Hepatocyte (in vitro differentiated cells): Measurements from ENCODE around the gene PLCB4. TPM values are rescaled to one million over a fixed set of nuclear protein-coding genes. Genes with fewer than 3 reads are reported as not detected.

Experiments
- DNase-seq: peaks from one replicate; pipeline ENCODE4 v3.0.0-alpha.2; 2016; ENCODE audit warnings: low spot score
- H2AFZ ChIP-seq: fragments of 200-600 bp; sonication (generic); 2 replicates; pipeline ENCODE4 v1.6.0; 2016; ENCODE audit warnings: antibody characterized with exemption, mild to moderate bottlenecking
- H3K27ac ChIP-seq: fragments of 200-600 bp; sonication (generic); 2 replicates; pipeline ENCODE4 v1.5.1; 2016; ENCODE audit warnings: mild to moderate bottlenecking
- H3K27me3 ChIP-seq: fragments of 200-600 bp; sonication (generic); 2 replicates; pipeline ENCODE4 v1.6.1; 2016
- H3K36me3 ChIP-seq: fragments of 200-600 bp; sonication (generic); replicated peaks from 2 replicates; pipeline ENCODE4 v1.5.1; 2016; ENCODE audit warnings: low read depth; ENCODE audit not compliant: insufficient read depth
- H3K4me1 ChIP-seq: fragments of 200-600 bp; sonication (generic); 2 replicates; pipeline ENCODE4 v1.5.1; 2016; ENCODE audit warnings: mild to moderate bottlenecking, moderate library complexity; ENCODE audit not compliant: insufficient read depth
- H3K4me2 ChIP-seq: fragments of 200-600 bp; sonication (generic); 2 replicates; pipeline ENCODE4 v1.6.0; 2016
- H3K4me3 ChIP-seq: fragments of 200-600 bp; sonication (generic); 2 replicates; pipeline ENCODE4 v1.5.1; 2016; ENCODE audit warnings: mild to moderate bottlenecking
- H3K79me2 ChIP-seq: fragments of 200-600 bp; sonication (generic); 2 replicates; pipeline ENCODE4 v1.6.0; 2017; ENCODE audit warnings: mild to moderate bottlenecking
- H3K9me2 ChIP-seq: fragments of 200-600 bp; sonication (generic); replicated peaks from 2 replicates; pipeline ENCODE4 v1.6.0; 2017; ENCODE audit warnings: mild to moderate bottlenecking; ENCODE audit not compliant: insufficient read depth
- H3K9me3 ChIP-seq: fragments of 200-600 bp; sonication (generic); 2 replicates; pipeline ENCODE4 v1.5.1; 2016; ENCODE audit warnings: low read depth, mild to moderate bottlenecking
- H4K20me1 ChIP-seq: fragments of 200-600 bp; sonication (generic); 2 replicates; pipeline ENCODE4 v1.6.0; 2016; ENCODE audit warnings: mild to moderate bottlenecking; ENCODE audit not compliant: insufficient read depth, poor library complexity, severe bottlenecking
- EZH2 ChIP-seq: fragments of 200-600 bp; sonication (generic); IDR thresholded peaks from 2 replicates; pipeline ENCODE4 v1.6.1; 2016; ENCODE audit warnings: antibody characterized with exemption, mild to moderate bottlenecking, borderline replicate concordance
- EZH2phosphoT487 ChIP-seq: fragments of 200-600 bp; sonication (generic); IDR thresholded peaks from one replicate; pipeline ENCODE4 v1.6.1; 2018; ENCODE audit warnings: antibody characterized with exemption, mild to moderate bottlenecking, low read depth, moderate library complexity; ENCODE audit not compliant: unreplicated experiment, severe bottlenecking
- WGBS: methylation state at CpG from one replicate; pipeline ENCODE4 v1.1.6; 2016; ENCODE audit warnings: low lambda C conversion rate; ENCODE audit errors: missing lambda C conversion rate; 5-methylcytosine and 5-hydroxymethylcytosine counted together
- polyA plus RNA-seq: library from polyadenylated mRNA; unstranded; fragments of >200 nt; fragmentation: Nextera tagmentation; extraction: Ambion mirVana; gene quantifications from 2 replicates; pipeline ENCODE4 v1.2.1, GENCODE V29; 2016
- total RNA-seq: library from RNA; depleted of rRNA; stranded (reverse); fragments of >200 nt; gene quantifications from 2 replicates; pipeline ENCODE4 v1.2.3, GENCODE V29; 2014
- TF ChIP-seq, protein P1 (sequence below): fragments of 200-600 bp; sonication (generic); IDR thresholded peaks from 2 replicates; pipeline ENCODE4 v1.5.1; 2016; ENCODE audit warnings: antibody characterized with exemption, mild to moderate bottlenecking; ENCODE audit not compliant: poor library complexity

The PLCB4 gene
- total and polyA plus RNA-seq, 2 experiments from 2014 or later: 6.4 to 15.0 TPM

DNA sequence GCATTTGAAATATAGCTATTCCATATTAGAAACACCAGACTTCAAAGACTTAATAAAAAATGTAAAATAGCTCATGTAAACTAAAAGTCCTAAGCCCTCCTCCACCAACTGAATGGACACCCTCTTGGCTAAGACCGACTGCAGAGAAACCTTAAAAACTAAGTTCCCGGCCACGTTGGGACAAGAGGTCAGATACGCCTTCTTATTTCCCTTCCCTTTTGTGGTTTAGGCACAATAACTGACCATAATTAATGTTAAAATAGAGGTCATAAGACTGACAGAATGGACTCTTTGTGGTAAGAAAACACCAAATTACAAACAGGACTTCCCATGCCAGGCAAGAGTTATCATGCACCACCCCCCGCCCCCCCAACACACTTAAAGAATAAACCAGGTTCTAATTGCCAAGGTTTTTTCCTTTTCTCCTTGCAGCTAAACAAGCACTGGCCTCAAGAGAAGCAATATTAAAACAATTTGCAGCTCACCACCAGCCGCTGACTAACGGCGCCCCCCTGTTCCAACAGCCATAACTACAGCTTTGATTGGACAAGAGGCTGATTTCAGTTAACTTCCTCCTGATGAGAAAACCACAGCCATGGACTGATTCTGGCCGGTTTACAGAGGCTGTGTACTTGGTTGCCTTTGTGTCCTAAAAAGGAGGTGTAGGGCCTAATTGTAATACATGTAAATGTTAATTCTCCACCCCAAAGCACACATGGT is 434.8 kb downstream of the PLCB4 start:
- Histone ChIP-seq H3K27me3 (peaks cover 67% of the 10 kb centered on the region), H3K36me3 (no peaks in the 10 kb centered on the region), H4K20me1 (no peaks in the 10 kb centered on the region), H2AFZ (no peak overlapping the region), H3K27ac (no peak overlapping the region), H3K4me3 (no peak overlapping the region), H3K4me2 (no peak overlapping the region), H3K79me2 (no peaks in the 10 kb centered on the region), H3K4me1 (no peaks in the 10 kb centered on the region), H3K9me2 (no peaks in the 10 kb centered on the region), H3K9me3 (no peaks in the 10 kb centered on the region)
- TF ChIP-seq EZH2phosphoT487 (no peak), EZH2 (no peak)
- TF ChIP-seq, protein P1, sequence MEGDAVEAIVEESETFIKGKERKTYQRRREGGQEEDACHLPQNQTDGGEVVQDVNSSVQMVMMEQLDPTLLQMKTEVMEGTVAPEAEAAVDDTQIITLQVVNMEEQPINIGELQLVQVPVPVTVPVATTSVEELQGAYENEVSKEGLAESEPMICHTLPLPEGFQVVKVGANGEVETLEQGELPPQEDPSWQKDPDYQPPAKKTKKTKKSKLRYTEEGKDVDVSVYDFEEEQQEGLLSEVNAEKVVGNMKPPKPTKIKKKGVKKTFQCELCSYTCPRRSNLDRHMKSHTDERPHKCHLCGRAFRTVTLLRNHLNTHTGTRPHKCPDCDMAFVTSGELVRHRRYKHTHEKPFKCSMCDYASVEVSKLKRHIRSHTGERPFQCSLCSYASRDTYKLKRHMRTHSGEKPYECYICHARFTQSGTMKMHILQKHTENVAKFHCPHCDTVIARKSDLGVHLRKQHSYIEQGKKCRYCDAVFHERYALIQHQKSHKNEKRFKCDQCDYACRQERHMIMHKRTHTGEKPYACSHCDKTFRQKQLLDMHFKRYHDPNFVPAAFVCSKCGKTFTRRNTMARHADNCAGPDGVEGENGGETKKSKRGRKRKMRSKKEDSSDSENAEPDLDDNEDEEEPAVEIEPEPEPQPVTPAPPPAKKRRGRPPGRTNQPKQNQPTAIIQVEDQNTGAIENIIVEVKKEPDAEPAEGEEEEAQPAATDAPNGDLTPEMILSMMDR: no peak
- WGBS: 57% methylated on average over 9 of the region's 9 CpGs
- no peak for DNase-seq

DNA sequence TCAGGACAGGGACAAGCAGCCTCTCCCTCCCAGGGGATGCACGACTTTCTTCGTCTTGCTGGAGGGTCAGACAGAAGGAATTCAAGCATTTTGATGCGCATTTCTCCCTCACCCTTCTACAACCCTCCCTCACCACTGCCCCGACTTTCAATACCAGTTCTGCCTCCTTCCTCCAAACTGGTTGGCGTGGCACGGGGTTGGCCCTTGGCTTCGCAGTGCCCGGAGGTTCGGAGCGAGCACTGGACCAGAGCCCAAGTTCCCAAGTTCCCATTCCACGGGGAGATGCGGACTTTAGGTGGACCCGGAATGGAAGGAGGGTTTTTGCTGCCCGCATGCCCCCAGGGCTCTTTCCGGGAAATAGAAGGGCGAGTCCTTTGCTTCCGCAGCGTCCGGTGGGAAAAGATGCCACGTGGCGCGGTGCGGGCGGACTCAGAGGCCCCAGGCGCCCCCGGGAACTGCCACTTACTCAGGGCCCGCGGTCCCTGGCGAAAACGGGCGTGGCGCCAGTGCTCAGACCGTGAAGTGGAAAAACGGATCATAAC is 437.5 kb downstream of the PLCB4 start:
- 25% methylated on average over 34 of the region's 34 CpGs for WGBS
- TF ChIP-seq EZH2phosphoT487: no peak
- no peak for TF ChIP-seq EZH2
- TF ChIP-seq, protein P1: no peak
- Histone ChIP-seq H3K4me1 (no peaks in the 10 kb centered on the region), H3K9me3 (no peaks in the 10 kb centered on the region), H2AFZ (no peak overlapping the region), H3K36me3 (no peaks in the 10 kb centered on the region), H3K4me3 (no peak overlapping the region), H3K79me2 (no peaks in the 10 kb centered on the region), H3K4me2 (peak overlapping the region; percentile 69), H3K9me2 (no peaks in the 10 kb centered on the region), H4K20me1 (no peaks in the 10 kb centered on the region), H3K27ac (no peak overlapping the region), H3K27me3 (peaks cover 90% of the 10 kb centered on the region)
- no peak for DNase-seq

DNA sequence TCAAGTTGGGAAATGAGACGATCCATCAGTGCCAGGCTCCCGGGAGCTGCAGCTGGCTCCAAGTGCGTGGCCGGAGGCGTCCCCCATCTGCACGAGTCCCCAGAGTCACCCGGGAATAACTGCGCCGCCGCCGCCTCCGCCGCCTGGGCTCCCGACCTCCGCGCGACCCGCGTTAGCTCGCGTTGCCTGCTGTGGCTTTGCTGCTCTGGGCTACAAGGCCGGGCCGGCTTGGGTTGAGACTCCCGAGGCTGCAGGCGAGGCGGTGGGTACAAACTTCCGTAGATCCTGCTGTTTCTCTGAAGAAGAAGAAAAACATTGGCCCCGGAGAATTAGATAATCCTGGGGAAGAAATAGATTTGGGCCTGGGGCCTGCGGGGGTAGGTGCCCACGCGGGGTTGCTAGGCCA is 438.1 kb downstream of the PLCB4 start:
- 23% methylated on average over 31 of the region's 31 CpGs for WGBS
- Histone ChIP-seq H3K4me1 (no peaks in the 10 kb centered on the region), H3K4me2 (peak overlapping the region; percentile 69)

More for the DNA sequence above, 438.1 kb downstream of the PLCB4 start:
- H3K9me2 ChIP-seq: no peaks in the 10 kb centered on the region
- no peaks in the 10 kb centered on the region for H3K9me3 ChIP-seq
- TF ChIP-seq, protein P1: no peak
- TF ChIP-seq EZH2: peak; percentile 94
- DNase-seq: no peak
- no peak overlapping the region for H3K27ac ChIP-seq
- no peaks in the 10 kb centered on the region for H3K79me2 ChIP-seq
- peak overlapping the region; percentile 45 for H2AFZ ChIP-seq
- peaks cover 96% of the 10 kb centered on the region for H3K27me3 ChIP-seq
- H3K36me3 ChIP-seq: no peaks in the 10 kb centered on the region
- H4K20me1 ChIP-seq: no peaks in the 10 kb centered on the region
- H3K4me3 ChIP-seq: no peak overlapping the region
